ENCODE data around the gene CNTNAP2. TPM values are rescaled to one million over a fixed set of nuclear protein-coding genes. Genes with fewer than 3 reads are reported as not detected.
"Not testable (repeated sequence)": the region's sequence is repeated elsewhere in the genome, so short reads cannot be mapped to it uniquely, and the experiment has no call there.

Gene CNTNAP2
- polyA plus RNA-seq, 4 donors, result 0.54 to 10.1 (median 2.6) TPM

- no peak for FAIRE-seq
- Histone ChIP-seq H3K27ac (ENCODE audit: low read depth in 1 of 3, low read length in 2 of 3) (no peak overlapping the region), H3K9me3 (ENCODE audit: control insufficient read depth in 2 of 2, insufficient read depth in 1 of 2, low read depth in 1 of 2, low read length in 1 of 2) (no peaks in the 10 kb centered on the region), H3K4me3 (ENCODE audit: low read depth in 1 of 3, low read length in 3 of 3) (no peak overlapping the region), H3K4me1 (ENCODE audit: control insufficient read depth in 3 of 3, insufficient read depth in 2 of 3, low read depth in 1 of 3, low read length in 2 of 3) (no peaks in the 10 kb centered on the region), H3K36me3 (ENCODE audit: control insufficient read depth in 3 of 3, insufficient read depth in 2 of 3, low read depth in 1 of 3, low read length in 3 of 3) (no peaks in the 10 kb centered on the region), H3K27me3 (ENCODE audit: control insufficient read depth in 3 of 3, insufficient read depth in 3 of 3, low read length in 3 of 3) (no peaks in the 10 kb centered on the region)
- no peak for DNase-seq
- WGBS, 3 donors, result 90 to 93% (median 91%) methylated on average over 4 of the region's 4 CpGs
Measured at GRCh38 chr7:147765301-147765700, 1648.7 kb downstream of the CNTNAP2 start.

- FAIRE-seq (no peak), DNase-seq (no peak)
- Histone ChIP-seq H3K4me1 (ENCODE audit: control insufficient read depth in 3 of 3, insufficient read depth in 2 of 3, low read depth in 1 of 3, low read length in 2 of 3) (no peaks in the 10 kb centered on the region), H3K4me3 (ENCODE audit: low read depth in 1 of 3, low read length in 3 of 3) (no peak overlapping the region), H3K9me3 (ENCODE audit: control insufficient read depth in 2 of 2, insufficient read depth in 1 of 2, low read depth in 1 of 2, low read length in 1 of 2) (no peaks in the 10 kb centered on the region), H3K27me3 (ENCODE audit: control insufficient read depth in 3 of 3, insufficient read depth in 3 of 3, low read length in 3 of 3) (no peaks in the 10 kb centered on the region), H3K27ac (ENCODE audit: low read depth in 1 of 3, low read length in 2 of 3) (no peak overlapping the region), H3K36me3 (ENCODE audit: control insufficient read depth in 3 of 3, insufficient read depth in 2 of 3, low read depth in 1 of 3, low read length in 3 of 3) (no peaks in the 10 kb centered on the region)
- WGBS, 3 donors, result 38 to 61% (median 41%) methylated on average over 3 of the region's 3 CpGs
Measured at GRCh38 chr7:147771344-147771743, 1654.7 kb downstream of the CNTNAP2 start.

- Histone ChIP-seq H3K4me1 (ENCODE audit: control insufficient read depth in 3 of 3, insufficient read depth in 2 of 3, low read depth in 1 of 3, low read length in 2 of 3) (no peaks in the 10 kb centered on the region), H3K9me3 (ENCODE audit: control insufficient read depth in 2 of 2, insufficient read depth in 1 of 2, low read depth in 1 of 2, low read length in 1 of 2) (no peaks in the 10 kb centered on the region), H3K36me3 (ENCODE audit: control insufficient read depth in 3 of 3, insufficient read depth in 2 of 3, low read depth in 1 of 3, low read length in 3 of 3) (no peaks in the 10 kb centered on the region), H3K27me3 (ENCODE audit: control insufficient read depth in 3 of 3, insufficient read depth in 3 of 3, low read length in 3 of 3) (no peaks in the 10 kb centered on the region), H3K4me3 (ENCODE audit: low read depth in 1 of 3, low read length in 3 of 3) (no peak overlapping the region), H3K27ac (ENCODE audit: low read depth in 1 of 3, low read length in 2 of 3) (no peak overlapping the region)
- no peak for FAIRE-seq
- 46 to 79% (median 66%) methylated on average over 2 of the region's 2 CpGs for WGBS, 3 donors
- DNase-seq, result no peak
Measured at GRCh38 chr7:147774461-147774860, 1657.9 kb downstream of the CNTNAP2 start.

- no peak overlapping the region for H3K4me3 ChIP-seq (ENCODE audit: low read depth in 1 of 3, low read length in 3 of 3)
- WGBS, 3 donors, result 43 to 67% (median 56%) methylated on average over 1 of the region's 1 CpG
- no peaks in the 10 kb centered on the region for H3K27me3 ChIP-seq (ENCODE audit: control insufficient read depth in 3 of 3, insufficient read depth in 3 of 3, low read length in 3 of 3)
- H3K9me3 ChIP-seq (ENCODE audit: control insufficient read depth in 2 of 2, insufficient read depth in 1 of 2, low read depth in 1 of 2, low read length in 1 of 2), result no peaks in the 10 kb centered on the region
- H3K4me1 ChIP-seq (ENCODE audit: control insufficient read depth in 3 of 3, insufficient read depth in 2 of 3, low read depth in 1 of 3, low read length in 2 of 3), result no peaks in the 10 kb centered on the region
- no peaks in the 10 kb centered on the region for H3K36me3 ChIP-seq (ENCODE audit: control insufficient read depth in 3 of 3, insufficient read depth in 2 of 3, low read depth in 1 of 3, low read length in 3 of 3)
- FAIRE-seq (no peak), DNase-seq (no peak)
- H3K27ac ChIP-seq (ENCODE audit: low read depth in 1 of 3, low read length in 2 of 3), result no peak overlapping the region
Measured at GRCh38 chr7:147775516-147776284, 1659.1 kb downstream of the CNTNAP2 start.

- Histone ChIP-seq H3K4me1 (ENCODE audit: control insufficient read depth in 3 of 3, insufficient read depth in 2 of 3, low read depth in 1 of 3, low read length in 2 of 3) (no peaks in the 10 kb centered on the region), H3K36me3 (ENCODE audit: control insufficient read depth in 3 of 3, insufficient read depth in 2 of 3, low read depth in 1 of 3, low read length in 3 of 3) (no peaks in the 10 kb centered on the region), H3K27ac (ENCODE audit: low read depth in 1 of 3, low read length in 2 of 3) (no peak overlapping the region), H3K27me3 (ENCODE audit: control insufficient read depth in 3 of 3, insufficient read depth in 3 of 3, low read length in 3 of 3) (no peaks in the 10 kb centered on the region), H3K9me3 (ENCODE audit: control insufficient read depth in 2 of 2, insufficient read depth in 1 of 2, low read depth in 1 of 2, low read length in 1 of 2) (no peaks in the 10 kb centered on the region), H3K4me3 (ENCODE audit: low read depth in 1 of 3, low read length in 3 of 3) (no peak overlapping the region)
- WGBS, 3 donors, result 70 to 77% (median 75%) methylated on average over 3 of the region's 3 CpGs
- no peak for DNase-seq
- FAIRE-seq, result no peak
Measured at GRCh38 chr7:147777309-147777708, 1660.7 kb downstream of the CNTNAP2 start.

GRCh38 chr7:147779949-147780348 lies 1663.3 kb downstream of the CNTNAP2 start:
- WGBS, 3 donors, result 79 to 81% (median 80%) methylated on average over 3 of the region's 3 CpGs
- H3K4me3 ChIP-seq (ENCODE audit: low read depth in 1 of 3, low read length in 3 of 3), result no peak overlapping the region
- H3K4me1 ChIP-seq (ENCODE audit: control insufficient read depth in 3 of 3, insufficient read depth in 2 of 3, low read depth in 1 of 3, low read length in 2 of 3), result no peaks in the 10 kb centered on the region
- FAIRE-seq, result no peak
- no peak for DNase-seq
- H3K27ac ChIP-seq (ENCODE audit: low read depth in 1 of 3, low read length in 2 of 3), result no peak overlapping the region
- H3K36me3 ChIP-seq (ENCODE audit: control insufficient read depth in 3 of 3, insufficient read depth in 2 of 3, low read depth in 1 of 3, low read length in 3 of 3), result no peaks in the 10 kb centered on the region
- no peaks in the 10 kb centered on the region for H3K27me3 ChIP-seq (ENCODE audit: control insufficient read depth in 3 of 3, insufficient read depth in 3 of 3, low read length in 3 of 3)
- no peaks in the 10 kb centered on the region for H3K9me3 ChIP-seq (ENCODE audit: control insufficient read depth in 2 of 2, insufficient read depth in 1 of 2, low read depth in 1 of 2, low read length in 1 of 2)

- Histone ChIP-seq H3K4me1 (ENCODE audit: control insufficient read depth in 3 of 3, insufficient read depth in 2 of 3, low read depth in 1 of 3, low read length in 2 of 3) (no peaks in the 10 kb centered on the region), H3K36me3 (ENCODE audit: control insufficient read depth in 3 of 3, insufficient read depth in 2 of 3, low read depth in 1 of 3, low read length in 3 of 3) (no peaks in the 10 kb centered on the region), H3K27me3 (ENCODE audit: control insufficient read depth in 3 of 3, insufficient read depth in 3 of 3, low read length in 3 of 3) (no peaks in the 10 kb centered on the region), H3K4me3 (ENCODE audit: low read depth in 1 of 3, low read length in 3 of 3) (no peak overlapping the region), H3K27ac (ENCODE audit: low read depth in 1 of 3, low read length in 2 of 3) (no peak overlapping the region), H3K9me3 (ENCODE audit: control insufficient read depth in 2 of 2, insufficient read depth in 1 of 2, low read depth in 1 of 2, low read length in 1 of 2) (no peaks in the 10 kb centered on the region)
- 52 to 61% (median 57%) methylated on average over 5 of the region's 5 CpGs for WGBS, 3 donors
- FAIRE-seq, result no peak
- no peak for DNase-seq
Measured at GRCh38 chr7:147796581-147796980, 1680.0 kb downstream of the CNTNAP2 start.

GRCh38 chr7:147798001-147798400 lies 1681.4 kb downstream of the CNTNAP2 start:
- H3K4me1 ChIP-seq (ENCODE audit: control insufficient read depth in 3 of 3, insufficient read depth in 2 of 3, low read depth in 1 of 3, low read length in 2 of 3), result no peaks in the 10 kb centered on the region
- DNase-seq (no peak), FAIRE-seq (no peak)
- no peak overlapping the region for H3K27ac ChIP-seq (ENCODE audit: low read depth in 1 of 3, low read length in 2 of 3)
- H3K36me3 ChIP-seq (ENCODE audit: control insufficient read depth in 3 of 3, insufficient read depth in 2 of 3, low read depth in 1 of 3, low read length in 3 of 3), result no peaks in the 10 kb centered on the region
- H3K9me3 ChIP-seq (ENCODE audit: control insufficient read depth in 2 of 2, insufficient read depth in 1 of 2, low read depth in 1 of 2, low read length in 1 of 2), result no peaks in the 10 kb centered on the region
- 61 to 70% (median 67%) methylated on average over 5 of the region's 5 CpGs for WGBS, 3 donors
- no peak overlapping the region for H3K4me3 ChIP-seq (ENCODE audit: low read depth in 1 of 3, low read length in 3 of 3)
- H3K27me3 ChIP-seq (ENCODE audit: control insufficient read depth in 3 of 3, insufficient read depth in 3 of 3, low read length in 3 of 3), result no peaks in the 10 kb centered on the region

GRCh38 chr7:147801762-147802161 lies 1685.2 kb downstream of the CNTNAP2 start:
- not testable (repeated sequence) for H3K4me3 ChIP-seq (ENCODE audit: low read depth in 1 of 3, low read length in 3 of 3); H3K36me3 ChIP-seq (ENCODE audit: control insufficient read depth in 3 of 3, insufficient read depth in 2 of 3, low read depth in 1 of 3, low read length in 3 of 3); H3K4me1 ChIP-seq (ENCODE audit: control insufficient read depth in 3 of 3, insufficient read depth in 2 of 3, low read depth in 1 of 3, low read length in 2 of 3); DNase-seq; H3K27me3 ChIP-seq (ENCODE audit: control insufficient read depth in 3 of 3, insufficient read depth in 3 of 3, low read length in 3 of 3); H3K27ac ChIP-seq (ENCODE audit: low read depth in 1 of 3, low read length in 2 of 3); H3K9me3 ChIP-seq (ENCODE audit: control insufficient read depth in 2 of 2, insufficient read depth in 1 of 2, low read depth in 1 of 2, low read length in 1 of 2); FAIRE-seq
- 94 to 98% (median 94%) methylated on average over 7 to 25 of the region's 30 CpGs for WGBS, 3 donors

Measured in small intestine (tissue), 7 donors.